ENCODE measurements around the gene AIM2. TPM values are rescaled to one million over a fixed set of nuclear protein-coding genes. Genes with fewer than 3 reads are reported as not detected.
"Not testable (repeated sequence)": the region's sequence is repeated elsewhere in the genome, so short reads cannot be mapped to it uniquely, and the experiment has no call there.

AIM2 gene
- total RNA-seq, 2 experiments from 2014 or later = 64.8 to 64.9 TPM

- CTCF ChIA-PET = interaction anchor here (0.6 to 1.9 kb wide), 4 partner anchors 10 to 31 kb away, joined by 3 to 4 read pairs (median 4); no protein-coding TSS in a partner anchor
- POLR2A ChIA-PET = no interaction called here
These were observed 35.5 kb downstream of the AIM2 start for GRCh38 chr1:159040893-159041724.

- ChIA-PET CTCF (interaction anchor here (0.6 to 1.9 kb wide), 4 partner anchors 9 to 32 kb away, joined by 3 to 4 read pairs (median 4); no protein-coding TSS in a partner anchor), POLR2A (no interaction called here)
These were observed 36.4 kb downstream of the AIM2 start for GRCh38 chr1:159040206-159040605.

- CTCF ChIA-PET = interaction anchor here (0.9 kb wide), 1 partner anchor 10 kb away, joined by 3 read pairs; no protein-coding TSS in a partner anchor
- POLR2A ChIA-PET = no interaction called here
These were observed 45.6 kb downstream of the AIM2 start for GRCh38 chr1:159030877-159031447.

GRCh38 chr1:159030311-159030710, 46.3 kb downstream of the AIM2 start:
- CTCF ChIA-PET = no interaction called here
- POLR2A ChIA-PET = no interaction called here

- CTCF ChIA-PET = not testable (repeated sequence)
- POLR2A ChIA-PET = interaction anchor here (0.7 kb wide), 1 partner anchor 1301 kb away, joined by 6 read pairs; no protein-coding TSS in a partner anchor
These were observed 49.7 kb downstream of the AIM2 start for GRCh38 chr1:159026841-159027240.

GRCh38 chr1:159025043-159025442, 51.5 kb downstream of the AIM2 start:
- CTCF ChIA-PET = no interaction called here
- POLR2A ChIA-PET = no interaction called here

GRCh38 chr1:159023723-159024122, 52.8 kb downstream of the AIM2 start:
- CTCF ChIA-PET = no interaction called here
- POLR2A ChIA-PET = no interaction called here

- ChIA-PET CTCF (interaction anchor here (1.2 kb wide), 1 partner anchor 62 kb away, joined by 3 read pairs; the partner anchor contains the start of gene AIM2), POLR2A (interaction anchor here (0.8 to 3.7 kb wide), 2 partner anchors 8 to 61 kb away, joined by 4 to 25 read pairs; partner anchors contain the start of gene AIM2)
These were observed 61.1 kb downstream of the AIM2 start for GRCh38 chr1:159015440-159015909.

- ChIA-PET POLR2A (interaction anchor here (3.7 kb wide), 1 partner anchor 62 kb away, joined by 25 read pairs; the partner anchor contains the start of gene AIM2), CTCF (interaction anchor here (1.2 kb wide), 1 partner anchor 62 kb away, joined by 3 read pairs; the partner anchor contains the start of gene AIM2)
These were observed 61.7 kb downstream of the AIM2 start for GRCh38 chr1:159014851-159015250.

GRCh38 chr1:159014003-159014571, 62.5 kb downstream of the AIM2 start:
- CTCF ChIA-PET = no interaction called here
- POLR2A ChIA-PET = interaction anchor here (3.7 kb wide), 1 partner anchor 63 kb away, joined by 25 read pairs; the partner anchor contains the start of gene AIM2

GRCh38 chr1:159012495-159012894, 64.1 kb downstream of the AIM2 start:
- POLR2A ChIA-PET = interaction anchor here (3.7 kb wide), 1 partner anchor 64 kb away, joined by 25 read pairs; the partner anchor contains the start of gene AIM2

More at GRCh38 chr1:159012495-159012894, 64.1 kb downstream of the AIM2 start:
- CTCF ChIA-PET = interaction anchor here (1.4 kb wide), 1 partner anchor 64 kb away, joined by 7 read pairs; the partner anchor contains the start of gene AIM2

Other genes starting within 250 kb of the AIM2 start
- not detected for gene MNDA, start 245.4 kb downstream of the AIM2 start, total RNA-seq
- 10 to 100 TPM; 14.3 to 17.4 TPM for gene PYHIN1, start 145.2 kb downstream of the AIM2 start, total RNA-seq
- 100 to 1,000 TPM; 203 to 212 TPM for gene IFI16, start 66.9 kb downstream of the AIM2 start, total RNA-seq
- gene CADM3, start 94.8 kb upstream of the AIM2 start, total RNA-seq = not detected
- under 1 TPM in 1 of 2 experiments, not detected in 1; 0.27 TPM for gene ACKR1, start 128.1 kb upstream of the AIM2 start, total RNA-seq
- not detected for gene FCER1A, start 225.6 kb upstream of the AIM2 start, total RNA-seq

Data from activated CD8-positive, alpha-beta memory T cell treated with anti-CD3 and anti-CD28 coated beads for 36 hours (primary cell).